WI38 (cell line): Measurements from ENCODE around the gene TSGA10.
"Not testable (repeated sequence)": the region's sequence is repeated elsewhere in the genome, so short reads cannot be mapped to it uniquely, and the experiment has no call there.

Experiments used
- H3K4me3 ChIP-seq: 2 replicates; pipeline ENCODE4 v1.5.1; 2011; ENCODE audit warnings: low read depth, mild to moderate bottlenecking, control low read depth, low read length
- TF ChIP-seq, protein P1 (sequence below): IDR thresholded peaks from 2 replicates; pipeline ENCODE4 v1.5.1; 2012; ENCODE audit warnings: low read depth, mild to moderate bottlenecking, control low read depth, low read length

Gene TSGA10

DNA sequence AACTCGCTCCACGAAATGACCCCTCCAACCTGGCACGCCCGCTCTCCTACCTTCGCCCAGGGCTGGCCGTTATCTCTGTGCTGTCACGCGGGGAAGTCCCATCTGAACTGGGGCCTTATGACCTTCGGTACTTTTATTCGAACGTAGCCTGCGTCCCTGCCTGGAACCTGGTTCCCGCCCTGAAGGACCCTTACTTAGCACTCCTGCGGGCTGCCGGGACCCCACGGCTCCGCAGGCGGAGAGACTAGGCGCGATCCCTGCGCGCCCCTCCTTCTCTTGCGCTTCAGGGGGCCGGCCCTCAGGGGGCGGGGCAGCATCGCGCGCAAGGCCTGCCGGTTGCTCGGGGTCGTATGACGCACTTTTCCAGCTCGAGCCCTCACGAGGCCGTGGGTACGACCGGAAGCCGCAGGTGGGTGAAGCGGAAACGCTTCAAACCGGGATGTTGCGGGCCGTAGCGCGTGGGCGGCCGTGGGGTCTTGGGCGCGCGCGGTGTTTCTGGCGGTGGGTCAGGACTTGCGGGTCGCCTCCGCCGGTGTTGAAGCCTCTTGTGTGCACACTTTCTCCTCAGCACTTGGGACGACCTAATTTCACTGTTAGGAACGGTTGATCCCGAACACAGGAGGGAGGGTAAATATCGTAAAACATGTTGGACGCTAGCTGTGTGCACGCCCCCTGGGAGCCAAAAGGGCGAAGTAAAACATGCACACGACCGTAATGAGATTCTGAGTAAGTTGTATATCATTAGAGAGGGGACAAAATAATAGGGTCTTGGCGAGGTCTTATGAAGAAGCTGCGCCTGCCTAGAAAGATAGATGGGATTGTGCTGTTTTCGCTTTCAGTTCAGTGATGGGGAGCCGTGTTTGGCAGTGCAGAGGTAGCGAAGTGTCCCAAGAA lies at the start of gene TSGA10, which contains the start of gene LIPT1:
TSS of gene TSGA10 (minus strand) at position 300 of the 894 bp plus-strand sequence. CDS start 45,503 bp downstream, outside the sequence.
TSS of gene LIPT1 (plus strand) at position 325 of the 894 bp plus-strand sequence. CDS start 6,991 bp downstream, outside the sequence.
- TF ChIP-seq, protein P1, sequence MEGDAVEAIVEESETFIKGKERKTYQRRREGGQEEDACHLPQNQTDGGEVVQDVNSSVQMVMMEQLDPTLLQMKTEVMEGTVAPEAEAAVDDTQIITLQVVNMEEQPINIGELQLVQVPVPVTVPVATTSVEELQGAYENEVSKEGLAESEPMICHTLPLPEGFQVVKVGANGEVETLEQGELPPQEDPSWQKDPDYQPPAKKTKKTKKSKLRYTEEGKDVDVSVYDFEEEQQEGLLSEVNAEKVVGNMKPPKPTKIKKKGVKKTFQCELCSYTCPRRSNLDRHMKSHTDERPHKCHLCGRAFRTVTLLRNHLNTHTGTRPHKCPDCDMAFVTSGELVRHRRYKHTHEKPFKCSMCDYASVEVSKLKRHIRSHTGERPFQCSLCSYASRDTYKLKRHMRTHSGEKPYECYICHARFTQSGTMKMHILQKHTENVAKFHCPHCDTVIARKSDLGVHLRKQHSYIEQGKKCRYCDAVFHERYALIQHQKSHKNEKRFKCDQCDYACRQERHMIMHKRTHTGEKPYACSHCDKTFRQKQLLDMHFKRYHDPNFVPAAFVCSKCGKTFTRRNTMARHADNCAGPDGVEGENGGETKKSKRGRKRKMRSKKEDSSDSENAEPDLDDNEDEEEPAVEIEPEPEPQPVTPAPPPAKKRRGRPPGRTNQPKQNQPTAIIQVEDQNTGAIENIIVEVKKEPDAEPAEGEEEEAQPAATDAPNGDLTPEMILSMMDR = no peak
- H3K4me3 ChIP-seq = peak within 1 kb of the TSS; percentile 82

DNA sequence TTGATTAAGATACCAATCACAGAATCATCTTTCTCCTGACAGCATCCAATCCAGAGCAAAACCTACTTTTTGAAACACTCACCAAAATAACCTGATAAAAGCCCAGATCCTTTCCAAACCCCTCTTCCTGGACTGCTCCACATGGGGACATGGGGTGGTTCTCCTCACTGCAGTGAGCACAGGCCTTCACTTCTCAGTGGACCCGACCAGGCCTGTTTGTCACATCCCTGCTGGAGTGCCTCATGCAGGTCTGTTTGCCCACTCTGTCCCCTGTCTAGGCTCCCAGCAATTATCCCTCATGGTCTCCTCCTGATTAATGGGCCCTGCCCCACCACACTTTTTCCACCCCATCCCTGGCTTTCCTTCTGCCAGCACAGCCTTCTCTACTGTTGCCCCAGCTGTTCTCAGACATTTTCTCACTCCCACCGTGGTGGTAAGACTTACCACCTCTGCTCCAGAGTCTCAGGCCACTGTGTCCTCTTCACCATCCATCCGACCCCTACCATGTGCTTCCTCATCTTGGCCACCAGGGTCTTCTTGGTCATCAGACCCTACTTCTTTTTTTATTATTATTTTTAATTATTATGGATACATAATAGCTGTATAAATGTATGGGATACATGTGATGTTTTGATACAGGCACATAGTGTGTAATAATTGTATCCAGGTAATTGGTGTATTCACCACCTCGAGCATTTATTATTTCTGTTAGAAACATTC lies 47.4 kb upstream of the TSGA10 start:
- no peak overlapping the region for H3K4me3 ChIP-seq
- TF ChIP-seq, protein P1 = peak; percentile 15; the same call in 1 of the 2 replicates

GRCh38 chr2:99200076-99200800 lies 45.5 kb upstream of the TSGA10 start:
- no peak overlapping the region for H3K4me3 ChIP-seq
- TF ChIP-seq, protein P1 = no peak

DNA sequence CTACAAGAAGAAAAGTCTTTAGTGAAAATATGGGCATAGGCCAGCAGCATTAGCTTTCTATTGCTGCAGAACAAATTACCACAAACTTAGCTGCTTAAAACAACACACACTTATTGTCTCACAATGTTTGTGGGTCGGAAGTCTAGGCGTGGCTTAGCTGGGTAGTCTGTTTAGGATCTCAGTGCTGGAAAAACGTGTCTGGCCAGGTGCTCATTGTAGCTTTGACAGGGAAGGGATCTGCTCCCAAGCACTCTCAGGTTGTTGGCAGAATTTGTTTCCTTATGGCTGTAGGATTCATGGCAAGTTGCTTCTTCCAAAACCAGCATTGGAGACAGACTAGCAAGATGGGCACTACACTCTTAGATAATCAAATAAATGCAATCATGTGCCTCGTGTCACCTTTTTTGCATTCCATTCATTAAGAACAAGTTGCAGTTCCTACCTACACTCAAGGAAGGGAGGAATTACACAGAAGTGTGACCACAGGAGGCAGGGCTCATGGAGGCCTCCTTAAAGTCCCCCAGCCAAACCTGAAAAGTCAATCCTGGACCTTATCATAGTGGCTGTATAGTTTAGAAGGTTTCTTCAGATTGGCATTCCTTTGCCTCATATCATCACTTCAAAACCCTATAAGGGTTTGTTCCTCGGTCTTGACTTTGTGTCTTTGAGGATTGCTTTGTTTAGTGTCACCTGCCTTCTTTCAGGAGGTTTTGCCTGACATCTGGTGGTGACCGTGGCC lies 43.5 kb upstream of the TSGA10 start:
- TF ChIP-seq, protein P1 = no peak
- no peak overlapping the region for H3K4me3 ChIP-seq

DNA sequence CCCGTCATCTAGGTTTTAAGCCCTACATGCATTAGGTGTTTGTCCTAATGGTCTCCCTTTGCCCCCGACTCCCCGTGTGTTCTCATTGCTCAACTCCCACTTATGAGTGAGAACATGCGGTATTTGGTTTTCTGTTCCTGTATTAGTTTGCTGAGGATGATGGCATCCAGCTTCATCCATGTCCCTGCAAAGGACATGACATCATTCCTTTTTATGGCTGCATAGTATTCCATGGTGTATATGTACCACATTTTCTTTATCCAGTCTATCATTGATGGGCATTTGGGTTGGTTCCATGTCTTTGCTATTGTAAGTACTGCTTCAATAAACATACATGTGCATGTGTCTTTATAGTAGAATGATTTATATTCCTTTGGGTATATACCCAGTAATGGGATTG lies 37.6 kb upstream of the TSGA10 start:
- not testable (repeated sequence) for H3K4me3 ChIP-seq

DNA sequence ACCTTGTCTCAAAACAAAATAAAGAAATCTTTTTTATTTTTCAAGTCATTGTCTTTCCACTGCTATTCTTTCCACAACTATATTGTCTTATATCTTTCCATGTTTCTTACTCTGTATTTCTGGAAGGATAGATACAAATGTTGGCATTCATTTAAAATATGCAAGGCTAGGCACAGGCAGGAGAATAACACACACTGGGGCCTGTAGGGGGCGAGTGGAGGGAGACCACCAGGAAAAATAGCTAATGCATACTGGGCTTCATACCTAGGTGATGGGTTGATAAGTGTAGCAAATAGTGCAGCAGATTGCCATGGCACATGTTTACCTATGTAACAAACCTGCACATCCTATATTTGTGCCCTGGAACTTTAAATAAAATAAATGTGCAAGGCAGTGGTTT lies 35.8 kb upstream of the TSGA10 start:
- TF ChIP-seq, protein P1 = no peak
- H3K4me3 ChIP-seq = no peak overlapping the region

- TF ChIP-seq, protein P1 = no peak
- H3K4me3 ChIP-seq = no peak overlapping the region
These were observed 33.6 kb upstream of the TSGA10 start for GRCh38 chr2:99188357-99188756.
